Endodermal cell (in vitro differentiated cells): Measurements from ENCODE around the gene DDX55. TPM values are rescaled to one million over a fixed set of nuclear protein-coding genes. Genes with fewer than 3 reads are reported as not detected.

Experiments used
- DNase-seq: peaks from one replicate; pipeline ENCODE4 v3.0.0-alpha.2; 2017
- H3K27ac ChIP-seq: 2 replicates; pipeline ENCODE4 v1.5.1; 2013; ENCODE audit warnings: mild to moderate bottlenecking, low read depth, low read length, moderate library complexity
- H3K27me3 ChIP-seq: 2 replicates; pipeline ENCODE4 v1.6.1; 2013; ENCODE audit warnings: mild to moderate bottlenecking, low read length, moderate library complexity; ENCODE audit not compliant: insufficient read depth, control insufficient read depth, poor library complexity, severe bottlenecking
- H3K36me3 ChIP-seq: 2 replicates; pipeline ENCODE4 v1.7.0; 2013; ENCODE audit warnings: mild to moderate bottlenecking, low read length, moderate library complexity; ENCODE audit not compliant: control insufficient read depth, insufficient read depth
- H3K4me1 ChIP-seq: one replicate; pipeline ENCODE4 v1.7.0; 2013; ENCODE audit warnings: low read length; ENCODE audit not compliant: control insufficient read depth, insufficient read depth
- H3K4me3 ChIP-seq: 2 replicates; pipeline ENCODE4 v1.5.1; 2013; ENCODE audit warnings: mild to moderate bottlenecking, low read length, moderate library complexity
- H3K9ac ChIP-seq: 2 replicates; pipeline ENCODE4 v1.6.1; 2013; ENCODE audit warnings: mild to moderate bottlenecking, low read length, moderate library complexity; ENCODE audit not compliant: poor library complexity, severe bottlenecking; ENCODE audit errors: extremely low read depth
- H3K9me3 ChIP-seq: 2 replicates; pipeline ENCODE4 v1.6.1; 2013; ENCODE audit warnings: mild to moderate bottlenecking, low read length, moderate library complexity; ENCODE audit not compliant: control insufficient read depth
- H3K27ac Mint-ChIP-seq: 2 replicates; pipeline ENCODE4 v1.8.0; 2020; ENCODE audit warnings: mixed read lengths
- H3K27me3 Mint-ChIP-seq: 2 replicates; pipeline ENCODE4 v1.8.0; 2021; ENCODE audit warnings: mild to moderate bottlenecking, mixed read lengths; ENCODE audit not compliant: insufficient read depth
- H3K36me3 Mint-ChIP-seq: 2 replicates; pipeline ENCODE4 v1.8.0; 2020; ENCODE audit warnings: low read depth, mixed read lengths
- H3K4me1 Mint-ChIP-seq: 2 replicates; pipeline ENCODE4 v1.8.0; 2020; ENCODE audit warnings: mixed read lengths
- H3K4me3 Mint-ChIP-seq: 2 replicates; pipeline ENCODE4 v1.8.0; 2020; ENCODE audit warnings: mild to moderate bottlenecking, moderate library complexity, mixed read lengths
- H3K9me3 Mint-ChIP-seq: 2 replicates; pipeline ENCODE4 v1.8.0; 2020; ENCODE audit warnings: mild to moderate bottlenecking, mixed read lengths
- WGBS, 2 experiments: methylation state at CpG; one replicate each; pipeline versions ENCODE4 v1.1.5 to v1.1.7; 2013; ENCODE audit warnings: missing lambda C conversion rate in 2 of 2, mixed read lengths in 1 of 2; ENCODE audit not compliant: insufficient coverage in 1 of 2, insufficient read length in 1 of 2; 5-methylcytosine and 5-hydroxymethylcytosine counted together
- total RNA-seq, 2 donors: library from RNA; stranded (reverse); fragmentation: NEBNext Ultra II Directional in 1 of 2; extraction: Animal tissue kit (Norgen Biotek cat#: 25700) in 1 of 2; gene quantifications; 2 replicates in 1 of 2; 3 replicates in 1 of 2; pipeline ENCODE4 v1.2.1, GENCODE V29; 2021
- TF ChIP-seq, protein P1 (sequence below): fragments of 200-600 bp; sonication (generic); conservative IDR thresholded peaks from 2 replicates; pipeline ENCODE4 v1.5.0; 2021; ENCODE audit warnings: antibody characterized with exemption, mild to moderate bottlenecking

The DDX55 gene
- total RNA-seq, 2 donors from 2014 or later: 34.4 to 36.7 TPM

DNA sequence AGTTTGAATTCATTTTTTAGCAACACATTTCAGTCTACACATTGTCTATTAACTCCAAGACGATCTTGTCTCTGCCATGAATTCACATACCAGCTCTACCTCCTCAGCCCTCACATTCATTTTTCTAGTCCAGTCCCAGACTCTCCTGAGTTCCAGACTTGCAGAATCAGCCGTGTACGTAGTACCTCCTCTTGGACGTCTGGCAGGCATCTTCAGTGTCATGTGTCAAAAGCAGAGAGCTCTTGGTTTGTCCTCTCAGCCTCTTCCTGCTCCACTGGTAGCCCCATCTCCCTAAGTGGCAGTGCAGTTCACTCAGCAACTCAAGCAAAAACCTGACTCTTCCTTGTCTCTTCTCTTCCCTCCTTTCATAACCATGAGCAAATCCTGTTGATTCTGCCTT lies 54.5 kb downstream of the DDX55 start:
- H3K27me3 Mint-ChIP-seq: no peaks in the 10 kb centered on the region
- Histone ChIP-seq H3K4me3 (no peak overlapping the region), H3K4me1 (no peaks in the 10 kb centered on the region), H3K27ac (no peak overlapping the region), H3K36me3 (peaks cover 82% of the 10 kb centered on the region), H3K9ac (no peak overlapping the region), H3K27me3 (no peaks in the 10 kb centered on the region), H3K9me3 (no peaks in the 10 kb centered on the region)
- WGBS, 2 experiments: 92 to 93% methylated on average over 3 to 4 of the region's 4 CpGs
- TF ChIP-seq, protein P1, sequence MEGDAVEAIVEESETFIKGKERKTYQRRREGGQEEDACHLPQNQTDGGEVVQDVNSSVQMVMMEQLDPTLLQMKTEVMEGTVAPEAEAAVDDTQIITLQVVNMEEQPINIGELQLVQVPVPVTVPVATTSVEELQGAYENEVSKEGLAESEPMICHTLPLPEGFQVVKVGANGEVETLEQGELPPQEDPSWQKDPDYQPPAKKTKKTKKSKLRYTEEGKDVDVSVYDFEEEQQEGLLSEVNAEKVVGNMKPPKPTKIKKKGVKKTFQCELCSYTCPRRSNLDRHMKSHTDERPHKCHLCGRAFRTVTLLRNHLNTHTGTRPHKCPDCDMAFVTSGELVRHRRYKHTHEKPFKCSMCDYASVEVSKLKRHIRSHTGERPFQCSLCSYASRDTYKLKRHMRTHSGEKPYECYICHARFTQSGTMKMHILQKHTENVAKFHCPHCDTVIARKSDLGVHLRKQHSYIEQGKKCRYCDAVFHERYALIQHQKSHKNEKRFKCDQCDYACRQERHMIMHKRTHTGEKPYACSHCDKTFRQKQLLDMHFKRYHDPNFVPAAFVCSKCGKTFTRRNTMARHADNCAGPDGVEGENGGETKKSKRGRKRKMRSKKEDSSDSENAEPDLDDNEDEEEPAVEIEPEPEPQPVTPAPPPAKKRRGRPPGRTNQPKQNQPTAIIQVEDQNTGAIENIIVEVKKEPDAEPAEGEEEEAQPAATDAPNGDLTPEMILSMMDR: no peak
- peaks cover 47% of the 10 kb centered on the region for H3K36me3 Mint-ChIP-seq
- H3K27ac Mint-ChIP-seq: no peak overlapping the region
- no peaks in the 10 kb centered on the region for H3K9me3 Mint-ChIP-seq
- no peaks in the 10 kb centered on the region for H3K4me1 Mint-ChIP-seq
- H3K4me3 Mint-ChIP-seq: no peak overlapping the region
- DNase-seq: no peak

DNA sequence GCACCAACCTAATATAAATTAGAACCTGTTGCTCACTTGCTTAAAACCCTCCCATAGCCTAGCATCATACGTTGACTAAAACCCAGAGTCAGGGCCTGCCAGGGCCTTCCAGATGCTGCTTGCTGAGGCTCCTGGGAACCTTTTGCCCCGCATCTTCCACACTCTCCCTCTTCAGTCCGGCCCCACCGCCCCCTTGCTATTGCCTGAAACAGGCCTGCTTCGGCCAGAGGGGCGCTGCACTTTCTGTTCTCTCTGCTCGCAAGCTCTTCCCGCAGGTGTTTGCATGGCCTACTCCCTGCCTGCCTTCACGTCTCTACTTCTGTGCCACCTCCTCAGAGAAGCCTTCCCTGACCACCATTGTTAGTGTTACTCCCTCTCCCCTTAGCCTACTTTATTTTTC lies 55.3 kb downstream of the DDX55 start:
- DNase-seq: peak; percentile 76
- no peaks in the 10 kb centered on the region for H3K9me3 Mint-ChIP-seq
- Histone ChIP-seq H3K36me3 (peaks cover 75% of the 10 kb centered on the region), H3K9me3 (no peaks in the 10 kb centered on the region), H3K4me1 (no peaks in the 10 kb centered on the region), H3K4me3 (no peak overlapping the region), H3K27ac (no peak overlapping the region), H3K27me3 (no peaks in the 10 kb centered on the region), H3K9ac (no peak overlapping the region)
- H3K36me3 Mint-ChIP-seq: peaks cover 44% of the 10 kb centered on the region
- WGBS, 2 experiments: 95 to 98% methylated on average over 9 of the region's 9 CpGs
- TF ChIP-seq, protein P1: peak; percentile 44
- H3K27ac Mint-ChIP-seq: no peak overlapping the region
- H3K4me1 Mint-ChIP-seq: no peaks in the 10 kb centered on the region
- no peaks in the 10 kb centered on the region for H3K27me3 Mint-ChIP-seq
- no peak overlapping the region for H3K4me3 Mint-ChIP-seq

GRCh38 chr12:123659996-123660727 lies 58.3 kb downstream of the DDX55 start:
- WGBS, 2 experiments: 100% methylated on average over 2 of the region's 5 CpGs; no CpG with 5 or more reads in 1 of the 2 experiments
- Histone ChIP-seq H3K4me1 (no peaks in the 10 kb centered on the region), H3K36me3 (peaks cover 63% of the 10 kb centered on the region), H3K27ac (no peak overlapping the region), H3K4me3 (no peak overlapping the region), H3K9me3 (peaks cover 10% of the 10 kb centered on the region), H3K9ac (no peak overlapping the region), H3K27me3 (no peaks in the 10 kb centered on the region)
- no peaks in the 10 kb centered on the region for H3K27me3 Mint-ChIP-seq
- H3K4me1 Mint-ChIP-seq: no peaks in the 10 kb centered on the region
- peaks cover 6% of the 10 kb centered on the region for H3K9me3 Mint-ChIP-seq
- peak overlapping the region; percentile 48 for H3K27ac Mint-ChIP-seq
- TF ChIP-seq, protein P1: no peak
- H3K36me3 Mint-ChIP-seq: peaks cover 42% of the 10 kb centered on the region
- no peak for DNase-seq
- H3K4me3 Mint-ChIP-seq: no peak overlapping the region
